ENCODE measurements around the gene IQCF5. TPM values are rescaled to one million over a fixed set of nuclear protein-coding genes. Genes with fewer than 3 reads are reported as not detected.

Gene IQCF5
- total RNA-seq, 1 experiment from 2014 or later = not detected

DNA sequence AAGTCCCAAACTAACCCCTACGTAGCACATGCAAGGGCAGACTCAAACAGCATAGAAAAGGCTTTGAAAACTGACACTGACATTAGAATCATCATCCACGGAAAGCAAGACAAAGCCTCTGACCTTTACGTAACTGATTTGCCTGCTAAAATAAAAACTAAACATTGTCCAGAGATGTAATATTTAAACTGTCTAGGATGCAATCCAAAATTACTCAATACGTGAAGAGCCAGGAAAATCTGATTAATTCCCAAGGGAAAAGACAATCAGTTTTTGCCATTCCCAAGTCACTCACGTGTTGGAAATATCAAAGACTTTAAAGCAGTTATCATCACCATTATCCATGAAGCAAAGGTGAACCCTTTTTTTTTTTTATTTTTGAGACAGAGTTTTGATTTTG lies 41.0 kb upstream of the IQCF5 start:
- ATAC-seq = no peak
- Histone ChIP-seq H3K9me3 (ENCODE audit: control insufficient read depth in 1 of 2, insufficient read depth in 1 of 2, low read depth in 1 of 2, low read length in 2 of 2) (no peaks in the 10 kb centered on the region), H4K20me1 (ENCODE audit: insufficient read depth) (no peaks in the 10 kb centered on the region), H3K4me2 (ENCODE audit: low read length) (no peak overlapping the region), H3K4me1 (ENCODE audit: control insufficient read depth in 1 of 2, insufficient read depth in 2 of 2, low read length in 2 of 2) (no peaks in the 10 kb centered on the region), H3K4me3 (replicated peaks in 1 of 2; ENCODE audit: low read depth in 1 of 2, low read length in 2 of 2) (no peak overlapping the region), H3K79me2 (ENCODE audit: insufficient read depth, low read length) (no peaks in the 10 kb centered on the region), H3K27ac (ENCODE audit: low read depth, low read length) (no peak overlapping the region), H3K9ac (ENCODE audit: low read length) (no peak overlapping the region), H2AFZ (ENCODE audit: low read depth, low read length, poor library complexity, severe bottlenecking) (no peak overlapping the region), H3K36me3 (ENCODE audit: control insufficient read depth in 1 of 2, insufficient read depth in 2 of 2, low read length in 2 of 2) (no peaks in the 10 kb centered on the region), H3K27me3 (ENCODE audit: insufficient read depth, low read length) (no peaks in the 10 kb centered on the region), H3K9me2 (ENCODE audit: insufficient read depth) (no peaks in the 10 kb centered on the region)
- ChIA-PET CTCF (no interaction called here), POLR2A (no interaction called here), RAD21 (ENCODE audit: low non-redundant PET in 1 of 2, low total read pairs in 2 of 2, uncharacterized antibody in 2 of 2, unreplicated experiment in 2 of 2) (no interaction called here)
- BruUV-seq (replicated peaks) = no TSS peak
- intact Hi-C loops (cut with micrococcal nuclease) = no loop called here
- TF ChIP-seq SP1 (IDR thresholded peaks at IDR 0.05; ENCODE audit: low read depth) (no peak), FOSL1 (IDR thresholded peaks at IDR 0.05; ENCODE audit: low read depth) (no peak), YY1 (IDR thresholded peaks at IDR 0.05; ENCODE audit: extremely low read depth, insufficient replicate concordance, low read depth, low read length) (no peak), JUND (IDR thresholded peaks at IDR 0.05) (no peak), POLR2AphosphoS5 (IDR thresholded peaks at IDR 0.05; ENCODE audit: low read depth, low read length) (no peak), CBX3 (IDR thresholded peaks at IDR 0.05; ENCODE audit: low read depth) (no peak), CEBPB (IDR thresholded peaks at IDR 0.05; ENCODE audit: low read depth) (no peak), POLR2A (IDR thresholded peaks at IDR 0.05; ENCODE audit: borderline replicate concordance, extremely low read depth, insufficient read depth, insufficient read length) (no peak), SRF (IDR thresholded peaks at IDR 0.05; ENCODE audit: low read depth) (no peak), ZNF274 (IDR thresholded peaks at IDR 0.05; ENCODE audit: low read depth, low read length) (no peak), SIN3A (IDR thresholded peaks at IDR 0.05; ENCODE audit: low read depth) (no peak), EZH2 (IDR thresholded peaks at IDR 0.05) (no peak), RAD21 (IDR thresholded peaks at IDR 0.05; ENCODE audit: low read depth) (no peak), TCF7L2 (IDR thresholded peaks at IDR 0.05; ENCODE audit: borderline replicate concordance, extremely low read depth, insufficient read depth, insufficient read length) (no peak), ELF1 (IDR thresholded peaks at IDR 0.05; ENCODE audit: borderline replicate concordance, low read depth) (no peak), EZH2phosphoT487 (IDR thresholded peaks at IDR 0.05; ENCODE audit: borderline replicate concordance) (no peak)
- TF ChIP-seq, protein P1, sequence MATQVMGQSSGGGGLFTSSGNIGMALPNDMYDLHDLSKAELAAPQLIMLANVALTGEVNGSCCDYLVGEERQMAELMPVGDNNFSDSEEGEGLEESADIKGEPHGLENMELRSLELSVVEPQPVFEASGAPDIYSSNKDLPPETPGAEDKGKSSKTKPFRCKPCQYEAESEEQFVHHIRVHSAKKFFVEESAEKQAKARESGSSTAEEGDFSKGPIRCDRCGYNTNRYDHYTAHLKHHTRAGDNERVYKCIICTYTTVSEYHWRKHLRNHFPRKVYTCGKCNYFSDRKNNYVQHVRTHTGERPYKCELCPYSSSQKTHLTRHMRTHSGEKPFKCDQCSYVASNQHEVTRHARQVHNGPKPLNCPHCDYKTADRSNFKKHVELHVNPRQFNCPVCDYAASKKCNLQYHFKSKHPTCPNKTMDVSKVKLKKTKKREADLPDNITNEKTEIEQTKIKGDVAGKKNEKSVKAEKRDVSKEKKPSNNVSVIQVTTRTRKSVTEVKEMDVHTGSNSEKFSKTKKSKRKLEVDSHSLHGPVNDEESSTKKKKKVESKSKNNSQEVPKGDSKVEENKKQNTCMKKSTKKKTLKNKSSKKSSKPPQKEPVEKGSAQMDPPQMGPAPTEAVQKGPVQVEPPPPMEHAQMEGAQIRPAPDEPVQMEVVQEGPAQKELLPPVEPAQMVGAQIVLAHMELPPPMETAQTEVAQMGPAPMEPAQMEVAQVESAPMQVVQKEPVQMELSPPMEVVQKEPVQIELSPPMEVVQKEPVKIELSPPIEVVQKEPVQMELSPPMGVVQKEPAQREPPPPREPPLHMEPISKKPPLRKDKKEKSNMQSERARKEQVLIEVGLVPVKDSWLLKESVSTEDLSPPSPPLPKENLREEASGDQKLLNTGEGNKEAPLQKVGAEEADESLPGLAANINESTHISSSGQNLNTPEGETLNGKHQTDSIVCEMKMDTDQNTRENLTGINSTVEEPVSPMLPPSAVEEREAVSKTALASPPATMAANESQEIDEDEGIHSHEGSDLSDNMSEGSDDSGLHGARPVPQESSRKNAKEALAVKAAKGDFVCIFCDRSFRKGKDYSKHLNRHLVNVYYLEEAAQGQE (IDR thresholded peaks at IDR 0.05; ENCODE audit: low read depth) = no peak
- TF ChIP-seq, protein P2, sequence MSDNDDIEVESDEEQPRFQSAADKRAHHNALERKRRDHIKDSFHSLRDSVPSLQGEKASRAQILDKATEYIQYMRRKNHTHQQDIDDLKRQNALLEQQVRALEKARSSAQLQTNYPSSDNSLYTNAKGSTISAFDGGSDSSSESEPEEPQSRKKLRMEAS (IDR thresholded peaks at IDR 0.05) = no peak
- TF ChIP-seq, protein P3, sequence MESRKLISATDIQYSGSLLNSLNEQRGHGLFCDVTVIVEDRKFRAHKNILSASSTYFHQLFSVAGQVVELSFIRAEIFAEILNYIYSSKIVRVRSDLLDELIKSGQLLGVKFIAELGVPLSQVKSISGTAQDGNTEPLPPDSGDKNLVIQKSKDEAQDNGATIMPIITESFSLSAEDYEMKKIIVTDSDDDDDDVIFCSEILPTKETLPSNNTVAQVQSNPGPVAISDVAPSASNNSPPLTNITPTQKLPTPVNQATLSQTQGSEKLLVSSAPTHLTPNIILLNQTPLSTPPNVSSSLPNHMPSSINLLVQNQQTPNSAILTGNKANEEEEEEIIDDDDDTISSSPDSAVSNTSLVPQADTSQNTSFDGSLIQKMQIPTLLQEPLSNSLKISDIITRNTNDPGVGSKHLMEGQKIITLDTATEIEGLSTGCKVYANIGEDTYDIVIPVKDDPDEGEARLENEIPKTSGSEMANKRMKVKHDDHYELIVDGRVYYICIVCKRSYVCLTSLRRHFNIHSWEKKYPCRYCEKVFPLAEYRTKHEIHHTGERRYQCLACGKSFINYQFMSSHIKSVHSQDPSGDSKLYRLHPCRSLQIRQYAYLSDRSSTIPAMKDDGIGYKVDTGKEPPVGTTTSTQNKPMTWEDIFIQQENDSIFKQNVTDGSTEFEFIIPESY (IDR thresholded peaks at IDR 0.05; ENCODE audit: extremely low read depth, insufficient replicate concordance, low read length) = no peak
- TF ChIP-seq, protein P4, sequence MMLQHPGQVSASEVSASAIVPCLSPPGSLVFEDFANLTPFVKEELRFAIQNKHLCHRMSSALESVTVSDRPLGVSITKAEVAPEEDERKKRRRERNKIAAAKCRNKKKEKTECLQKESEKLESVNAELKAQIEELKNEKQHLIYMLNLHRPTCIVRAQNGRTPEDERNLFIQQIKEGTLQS (IDR thresholded peaks at IDR 0.05) = no peak
- DNase-seq (ENCODE audit: low read depth, low spot score) = no peak
